Measurements from ENCODE around the gene AXIN1.
A peak's percentile ranks its signal among the peaks of the same experiment; 100 is the strongest.
"Not testable (repeated sequence)": the region's sequence is repeated elsewhere in the genome, so short reads cannot be mapped to it uniquely, and the experiment has no call there.

The AXIN1 gene

DNA sequence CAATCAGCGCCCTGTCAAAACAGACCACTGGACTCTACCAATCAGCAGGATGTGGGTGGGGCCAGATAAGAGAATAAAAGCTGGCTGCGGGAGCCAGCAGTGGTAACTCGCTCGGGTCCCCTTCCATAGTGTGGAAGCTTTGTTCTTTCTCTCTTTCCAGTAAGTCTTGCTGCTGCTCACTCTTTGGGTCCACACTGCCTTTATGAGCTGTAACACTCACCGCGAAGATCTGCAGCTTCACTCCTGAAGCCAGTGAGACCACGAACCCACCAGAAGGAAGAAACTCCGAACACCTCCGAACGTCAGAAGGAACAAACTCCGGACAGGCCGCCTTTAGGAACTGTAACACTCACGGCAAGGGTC lies 10.6 kb downstream of the AXIN1 start:
- peaks cover 16% of the 10 kb centered on the region for H3K4me1 ChIP-seq (ENCODE audit: control insufficient read depth, insufficient read depth, low read length)
- peaks cover 20% of the 10 kb centered on the region for H3K36me3 ChIP-seq (ENCODE audit: insufficient read depth, low read length)
- not testable (repeated sequence) for H3K27me3 ChIP-seq (ENCODE audit: control insufficient read depth, insufficient read depth, low read length); H3K9ac ChIP-seq (ENCODE audit: low read depth, low read length); H3K9me3 ChIP-seq (replicated peaks; ENCODE audit: low read length); H3K4me3 ChIP-seq (ENCODE audit: low read length); H3K4me2 ChIP-seq (ENCODE audit: low read length)

DNA sequence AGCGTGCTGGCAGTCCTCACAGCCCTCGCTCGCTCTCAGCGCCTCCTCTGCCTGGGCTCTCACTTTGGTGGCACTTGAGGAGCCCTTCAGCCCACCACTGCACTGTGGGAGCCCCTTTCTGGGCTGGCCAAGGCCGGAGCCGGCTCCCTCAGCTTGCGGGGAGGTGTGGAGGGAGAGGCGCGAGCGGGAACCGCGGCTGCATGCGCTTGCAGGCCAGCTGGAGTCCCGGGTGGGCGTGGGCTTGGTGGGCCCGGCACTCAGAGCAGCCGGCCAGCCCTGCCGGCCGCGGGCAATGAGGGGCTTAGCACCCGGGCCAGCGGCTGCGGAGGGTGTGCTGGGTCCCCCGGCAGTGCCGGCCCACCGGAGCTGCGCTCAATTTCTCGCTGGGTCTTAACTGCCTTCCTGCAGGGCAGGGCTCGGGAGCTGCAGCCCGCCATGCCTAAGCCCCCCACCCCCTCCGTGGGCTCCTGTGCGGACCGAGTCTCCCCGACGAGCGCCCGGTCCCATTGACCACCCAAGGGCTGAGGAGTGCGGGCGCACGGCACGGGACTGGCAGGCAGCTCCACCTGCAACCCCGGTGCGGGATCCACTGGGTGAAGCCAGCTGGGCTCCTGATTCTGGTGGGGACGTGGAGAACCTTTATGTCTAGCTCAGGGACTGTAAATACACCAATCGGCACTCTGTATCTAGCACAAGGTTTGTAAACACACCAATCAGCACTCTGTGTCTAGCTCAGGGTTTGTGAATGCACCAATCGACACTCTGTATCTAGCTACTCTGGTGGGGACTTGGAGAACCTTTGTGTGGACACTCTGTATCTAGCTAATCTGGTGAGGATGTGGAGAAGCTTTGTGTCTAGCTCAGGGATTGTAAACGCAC lies 11.2 kb downstream of the AXIN1 start:
- not testable (repeated sequence) for H3K27me3 ChIP-seq (ENCODE audit: control insufficient read depth, insufficient read depth, low read length); H3K9ac ChIP-seq (ENCODE audit: low read depth, low read length); H3K9me3 ChIP-seq (replicated peaks; ENCODE audit: low read length); H3K4me3 ChIP-seq (ENCODE audit: low read length); H3K4me2 ChIP-seq (ENCODE audit: low read length)
- peaks cover 16% of the 10 kb centered on the region for H3K36me3 ChIP-seq (ENCODE audit: insufficient read depth, low read length)
- H3K4me1 ChIP-seq (ENCODE audit: control insufficient read depth, insufficient read depth, low read length): peaks cover 12% of the 10 kb centered on the region

- H3K4me3 ChIP-seq (ENCODE audit: low read length): no peak overlapping the region
- H3K36me3 ChIP-seq (ENCODE audit: insufficient read depth, low read length): peaks cover 8% of the 10 kb centered on the region
- H3K9ac ChIP-seq (ENCODE audit: low read depth, low read length): no peak overlapping the region
- peaks cover 11% of the 10 kb centered on the region for H3K4me1 ChIP-seq (ENCODE audit: control insufficient read depth, insufficient read depth, low read length)
- H3K27me3 ChIP-seq (ENCODE audit: control insufficient read depth, insufficient read depth, low read length): no peaks in the 10 kb centered on the region
- H3K9me3 ChIP-seq (replicated peaks; ENCODE audit: low read length): no peaks in the 10 kb centered on the region
- no peak overlapping the region for H3K4me2 ChIP-seq (ENCODE audit: low read length)
These were observed 12.0 kb downstream of the AXIN1 start for GRCh38 chr16:340370-341091.

- no peaks in the 10 kb centered on the region for H3K27me3 ChIP-seq (ENCODE audit: control insufficient read depth, insufficient read depth, low read length)
- no peak overlapping the region for H3K9ac ChIP-seq (ENCODE audit: low read depth, low read length)
- H3K4me2 ChIP-seq (ENCODE audit: low read length): no peak overlapping the region
- no peaks in the 10 kb centered on the region for H3K9me3 ChIP-seq (replicated peaks; ENCODE audit: low read length)
- H3K36me3 ChIP-seq (ENCODE audit: insufficient read depth, low read length): peaks cover 2% of the 10 kb centered on the region
- H3K4me1 ChIP-seq (ENCODE audit: control insufficient read depth, insufficient read depth, low read length): peaks cover 11% of the 10 kb centered on the region
- H3K4me3 ChIP-seq (ENCODE audit: low read length): no peak overlapping the region
These were observed 12.8 kb downstream of the AXIN1 start for GRCh38 chr16:339680-340079.

DNA sequence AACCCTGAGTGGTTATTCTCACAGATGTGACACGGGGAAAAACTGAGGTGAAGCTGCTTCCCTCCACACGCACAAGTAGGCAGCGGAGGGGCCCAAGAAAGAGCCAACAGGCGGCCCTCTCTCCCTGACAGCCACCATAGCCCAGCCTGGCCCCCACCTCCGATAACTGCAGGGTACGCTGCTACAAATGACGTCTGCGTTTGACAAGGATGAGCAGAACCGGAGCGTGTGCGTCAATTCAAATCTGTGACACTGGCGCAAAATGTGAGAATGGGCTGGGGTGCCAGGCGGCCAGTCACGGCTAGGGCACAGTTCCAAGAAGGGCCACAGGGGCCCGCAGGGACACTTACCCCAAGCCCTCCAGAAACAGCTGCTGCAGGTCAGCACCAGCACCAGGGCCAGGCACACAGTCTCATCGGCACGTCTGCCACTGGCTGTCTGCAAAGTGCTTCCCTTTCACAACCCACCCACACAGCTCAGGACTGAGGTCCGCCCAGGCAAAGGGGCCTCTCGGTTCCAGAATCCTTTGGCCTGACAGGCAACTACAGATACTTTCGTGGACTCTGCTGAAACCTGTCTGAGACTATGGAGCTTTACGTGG lies 14.4 kb downstream of the AXIN1 start:
- Histone ChIP-seq H3K9me3 (replicated peaks; ENCODE audit: low read length) (no peaks in the 10 kb centered on the region), H3K4me2 (ENCODE audit: low read length) (peak overlapping the region; percentile 39), H3K4me1 (ENCODE audit: control insufficient read depth, insufficient read depth, low read length) (peaks cover 11% of the 10 kb centered on the region), H3K9ac (ENCODE audit: low read depth, low read length) (no peak overlapping the region), H3K4me3 (ENCODE audit: low read length) (no peak overlapping the region), H3K27me3 (ENCODE audit: control insufficient read depth, insufficient read depth, low read length) (no peaks in the 10 kb centered on the region), H3K36me3 (ENCODE audit: insufficient read depth, low read length) (no peaks in the 10 kb centered on the region)

GRCh38 chr16:337437-337836 lies 15.1 kb downstream of the AXIN1 start:
- Histone ChIP-seq H3K4me2 (ENCODE audit: low read length) (peak overlapping the region; percentile 3), H3K4me1 (ENCODE audit: control insufficient read depth, insufficient read depth, low read length) (peaks cover 11% of the 10 kb centered on the region), H3K9me3 (replicated peaks; ENCODE audit: low read length) (no peaks in the 10 kb centered on the region), H3K27me3 (ENCODE audit: control insufficient read depth, insufficient read depth, low read length) (no peaks in the 10 kb centered on the region), H3K4me3 (ENCODE audit: low read length) (no peak overlapping the region), H3K9ac (ENCODE audit: low read depth, low read length) (no peak overlapping the region), H3K36me3 (ENCODE audit: insufficient read depth, low read length) (no peaks in the 10 kb centered on the region)

DNA sequence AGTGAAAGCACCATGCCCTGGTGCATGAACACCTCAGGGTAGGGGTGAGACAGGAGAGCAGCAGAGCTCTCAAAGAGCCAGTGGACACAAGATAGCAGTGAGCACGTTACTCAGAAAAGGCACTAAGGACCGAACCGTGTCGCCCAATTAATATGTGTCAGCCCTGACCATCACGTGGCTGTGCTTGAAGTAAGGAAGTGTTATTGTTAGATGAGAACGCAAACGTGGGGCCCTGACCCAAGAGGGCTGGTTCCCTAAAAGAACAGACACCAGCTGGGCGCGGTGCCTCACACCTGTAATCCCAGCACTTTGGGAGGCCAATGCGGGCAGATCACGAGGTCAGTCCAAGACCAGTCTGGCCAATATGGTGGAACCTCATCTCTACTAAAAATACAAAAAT lies 16.3 kb downstream of the AXIN1 start:
- H3K36me3 ChIP-seq (ENCODE audit: insufficient read depth, low read length): no peaks in the 10 kb centered on the region
- H3K9me3 ChIP-seq (replicated peaks; ENCODE audit: low read length): no peaks in the 10 kb centered on the region
- peaks cover 11% of the 10 kb centered on the region for H3K4me1 ChIP-seq (ENCODE audit: control insufficient read depth, insufficient read depth, low read length)
- H3K4me3 ChIP-seq (ENCODE audit: low read length): no peak overlapping the region
- H3K27me3 ChIP-seq (ENCODE audit: control insufficient read depth, insufficient read depth, low read length): no peaks in the 10 kb centered on the region
- H3K9ac ChIP-seq (ENCODE audit: low read depth, low read length): no peak overlapping the region
- H3K4me2 ChIP-seq (ENCODE audit: low read length): no peak overlapping the region

DNA sequence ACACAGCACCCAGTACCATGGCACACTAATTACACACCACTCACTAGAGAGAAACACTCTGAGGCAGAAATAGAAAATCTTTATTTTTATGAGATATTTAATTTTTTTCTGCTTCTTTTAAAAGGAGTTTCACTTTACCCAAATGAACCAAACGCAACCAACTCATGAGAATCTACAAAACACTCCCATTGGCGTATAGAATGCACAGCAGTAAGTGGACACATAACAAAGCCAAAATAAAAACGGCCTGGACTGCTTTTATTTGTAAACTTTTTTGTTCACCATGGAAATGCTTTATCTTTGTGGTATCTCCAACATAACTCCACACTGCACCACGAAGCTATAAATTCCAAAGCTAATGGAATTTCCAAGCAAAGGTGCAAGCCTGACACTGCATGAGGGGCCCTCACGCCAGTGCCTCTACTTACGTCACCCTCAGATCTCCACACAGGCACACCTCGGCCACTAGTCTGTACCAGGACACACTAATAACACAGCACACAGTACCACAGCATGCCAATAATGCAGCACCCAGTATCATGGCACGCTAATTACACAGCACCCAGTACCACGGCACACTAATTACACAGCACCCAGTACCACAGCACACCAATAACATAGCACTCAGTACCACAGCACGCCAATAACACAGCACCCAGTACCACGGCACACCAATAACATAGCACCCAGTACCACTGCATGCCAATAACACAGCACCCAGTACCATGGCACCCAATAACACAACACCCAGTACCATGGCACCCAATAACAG lies 17.5 kb downstream of the AXIN1 start:
- H3K27me3 ChIP-seq (ENCODE audit: control insufficient read depth, insufficient read depth, low read length); H3K4me2 ChIP-seq (ENCODE audit: low read length); H3K36me3 ChIP-seq (ENCODE audit: insufficient read depth, low read length); H3K9ac ChIP-seq (ENCODE audit: low read depth, low read length); H3K4me3 ChIP-seq (ENCODE audit: low read length); H3K9me3 ChIP-seq (replicated peaks; ENCODE audit: low read length): not testable (repeated sequence)
- H3K4me1 ChIP-seq (ENCODE audit: control insufficient read depth, insufficient read depth, low read length): peaks cover 11% of the 10 kb centered on the region

- H3K9me3 ChIP-seq (replicated peaks; ENCODE audit: low read length); H3K9ac ChIP-seq (ENCODE audit: low read depth, low read length); H3K27me3 ChIP-seq (ENCODE audit: control insufficient read depth, insufficient read depth, low read length); H3K36me3 ChIP-seq (ENCODE audit: insufficient read depth, low read length); H3K4me2 ChIP-seq (ENCODE audit: low read length); H3K4me3 ChIP-seq (ENCODE audit: low read length): not testable (repeated sequence)
- H3K4me1 ChIP-seq (ENCODE audit: control insufficient read depth, insufficient read depth, low read length): peaks cover 11% of the 10 kb centered on the region
These were observed 18.2 kb downstream of the AXIN1 start for GRCh38 chr16:334164-334832.

- Histone ChIP-seq H3K4me2 (ENCODE audit: low read length) (no peak overlapping the region), H3K9me3 (replicated peaks; ENCODE audit: low read length) (no peaks in the 10 kb centered on the region), H3K4me3 (ENCODE audit: low read length) (no peak overlapping the region), H3K27me3 (ENCODE audit: control insufficient read depth, insufficient read depth, low read length) (no peaks in the 10 kb centered on the region), H3K36me3 (ENCODE audit: insufficient read depth, low read length) (no peaks in the 10 kb centered on the region), H3K4me1 (ENCODE audit: control insufficient read depth, insufficient read depth, low read length) (peaks cover 11% of the 10 kb centered on the region), H3K9ac (ENCODE audit: low read depth, low read length) (no peak overlapping the region)
These were observed 19.0 kb downstream of the AXIN1 start for GRCh38 chr16:333406-334094.
